H54 (cell line): ENCODE measurements around the gene IMMP2L.
A peak's percentile ranks its signal among the peaks of the same experiment; 100 is the strongest.
"Not testable (repeated sequence)": the region's sequence is repeated elsewhere in the genome, so short reads cannot be mapped to it uniquely, and the experiment has no call there.

Experiments used
- DNase-seq: peaks from one replicate; pipeline ENCODE4 v3.0.0; 2011; ENCODE audit warnings: low spot score, mixed read lengths; ENCODE audit not compliant: insufficient read length
- FAIRE-seq: peaks from 3 replicates; lab custom pipeline; 2011; peaks lifted over from hg19 to GRCh38; lab: Jason Lieb, UNC
- POLR2A ChIP-seq: IDR thresholded peaks from 2 replicates; pipeline ENCODE4 v1.6.1; 2011; ENCODE audit warnings: low read depth, mild to moderate bottlenecking, low read length

The IMMP2L gene

DNA sequence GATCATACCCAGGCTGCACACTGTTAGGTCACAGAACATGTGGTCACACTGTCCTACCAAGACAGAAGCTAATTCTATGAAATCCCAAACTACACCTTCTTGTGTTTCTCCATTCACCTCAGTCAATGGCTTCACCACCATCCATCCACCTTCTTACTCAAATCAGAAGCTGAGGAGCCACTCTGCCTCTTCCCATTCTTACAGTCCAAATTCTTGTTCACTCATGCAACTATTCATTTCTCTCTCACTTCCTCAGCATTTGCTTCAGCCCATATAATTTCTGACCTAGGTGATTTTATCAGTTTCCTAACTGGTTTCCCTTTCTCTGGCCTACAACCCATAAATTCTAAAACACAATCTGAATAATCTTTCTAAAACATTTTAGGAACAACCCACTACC lies 242.2 kb downstream of the IMMP2L start:
- DNase-seq, result no peak
- no peak for TF ChIP-seq POLR2A
- no peak for FAIRE-seq

DNA sequence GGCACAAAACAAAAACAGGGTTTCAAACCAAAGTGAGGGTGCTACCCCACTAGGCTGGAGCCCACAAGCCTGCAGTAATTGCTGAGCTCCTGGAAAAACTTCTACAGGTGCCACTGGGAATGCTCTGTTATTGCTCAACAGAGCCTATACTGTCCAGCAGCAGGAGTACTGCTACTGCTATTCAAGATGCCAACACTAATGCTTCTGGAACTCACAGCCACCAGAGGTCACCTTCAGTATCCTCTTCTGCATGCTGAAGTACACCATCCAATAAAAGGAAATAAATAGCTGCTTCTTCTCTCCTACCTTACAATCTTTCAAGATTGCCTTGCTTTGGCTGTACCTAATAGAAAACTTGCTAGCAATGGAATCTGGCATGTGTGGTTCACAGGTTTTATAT lies 249.3 kb downstream of the IMMP2L start:
- TF ChIP-seq POLR2A, result no peak
- FAIRE-seq (peak; percentile 30), DNase-seq (no peak)

- no peak for TF ChIP-seq POLR2A
These were observed 253.6 kb downstream of the IMMP2L start for GRCh38 chr7:111308691-111309090.

GRCh38 chr7:111301891-111302290 lies 260.4 kb downstream of the IMMP2L start:
- FAIRE-seq, result no peak
- no peak for DNase-seq
- no peak for TF ChIP-seq POLR2A

More at GRCh38 chr7:111308691-111309090, 253.6 kb downstream of the IMMP2L start:
- FAIRE-seq, result no peak
- no peak for DNase-seq

DNA sequence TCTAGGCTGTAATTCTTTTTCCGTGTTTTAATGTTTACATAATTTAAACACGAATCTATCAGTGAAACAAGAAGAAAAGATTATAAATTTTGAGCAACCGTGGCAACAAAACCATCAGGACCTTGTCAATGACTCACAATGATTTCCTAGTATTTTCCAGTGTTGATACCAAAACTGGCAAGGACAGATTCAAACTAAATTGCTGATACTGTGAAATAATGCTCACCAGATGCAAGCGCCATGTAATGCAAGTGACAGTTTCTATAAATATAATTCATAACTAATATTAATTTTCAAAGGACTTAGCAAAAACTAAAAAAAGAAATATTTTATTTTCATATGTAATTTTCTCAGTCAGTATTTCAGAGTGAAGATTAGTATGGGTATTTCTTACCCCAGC lies 267.8 kb downstream of the IMMP2L start:
- no peak for TF ChIP-seq POLR2A
- FAIRE-seq (no peak), DNase-seq (no peak)

GRCh38 chr7:111292026-111292470 lies 270.2 kb downstream of the IMMP2L start:
- no peak for TF ChIP-seq POLR2A
- no peak for DNase-seq
- no peak for FAIRE-seq

DNA sequence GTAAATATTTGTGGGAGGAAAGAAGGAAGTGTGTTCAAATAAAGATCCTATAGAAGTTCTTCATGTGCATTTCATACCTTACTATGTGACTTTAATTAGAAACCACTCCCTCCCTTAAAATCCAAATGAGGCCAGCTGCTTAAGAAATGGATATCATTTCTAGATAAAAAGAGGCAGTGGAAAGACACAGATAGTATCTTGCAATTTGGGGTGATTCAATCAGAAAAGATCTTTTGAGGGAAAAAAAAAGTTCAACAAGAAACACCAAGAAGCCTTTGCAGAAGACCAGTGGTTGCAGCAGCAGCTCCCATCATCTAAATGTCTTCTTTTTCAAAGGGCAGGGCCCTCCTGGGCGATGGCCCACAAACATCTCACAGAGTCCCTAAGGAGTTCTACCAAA lies 271.3 kb downstream of the IMMP2L start:
- FAIRE-seq (no peak), DNase-seq (no peak)
- no peak for TF ChIP-seq POLR2A

DNA sequence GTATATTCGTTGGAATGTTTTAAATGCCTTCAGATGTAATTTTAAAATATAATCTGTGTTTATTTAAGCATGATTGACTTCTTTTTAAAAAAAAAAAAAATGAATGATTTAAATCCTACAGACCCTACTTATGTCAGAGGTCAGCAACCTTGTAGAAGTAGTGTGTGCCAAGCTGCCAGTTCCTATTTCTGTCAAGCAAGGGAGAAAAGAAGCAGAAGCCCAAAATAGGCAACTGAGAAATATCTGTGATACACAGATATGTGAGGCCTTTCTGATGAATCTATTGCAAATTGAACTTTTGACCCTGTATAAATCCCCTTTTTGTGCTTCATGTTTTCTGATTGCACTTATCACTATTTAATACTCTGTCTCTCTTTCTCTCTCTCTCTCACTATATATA lies 271.9 kb downstream of the IMMP2L start:
- no peak for TF ChIP-seq POLR2A
- no peak for FAIRE-seq
- DNase-seq, result no peak

DNA sequence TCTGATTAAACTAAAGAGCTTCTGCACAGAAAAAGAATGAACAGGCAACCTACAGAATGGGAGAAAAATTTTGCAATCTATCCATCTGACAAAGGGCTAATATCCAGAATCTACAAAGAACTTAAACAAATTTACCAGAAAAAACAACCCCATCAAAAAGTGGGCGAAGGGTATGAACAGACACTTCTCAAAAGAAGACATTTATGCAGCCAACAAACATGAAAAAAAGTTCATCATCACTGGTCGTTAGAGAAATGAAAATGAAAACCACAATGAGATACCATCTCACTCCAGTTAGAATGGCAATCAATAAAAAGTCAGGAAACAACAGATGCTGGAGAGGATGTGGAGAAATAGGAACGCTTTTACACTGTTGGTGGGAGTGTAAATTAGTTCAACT lies 273.9 kb downstream of the IMMP2L start:
- FAIRE-seq, DNase-seq: not testable (repeated sequence)

DNA sequence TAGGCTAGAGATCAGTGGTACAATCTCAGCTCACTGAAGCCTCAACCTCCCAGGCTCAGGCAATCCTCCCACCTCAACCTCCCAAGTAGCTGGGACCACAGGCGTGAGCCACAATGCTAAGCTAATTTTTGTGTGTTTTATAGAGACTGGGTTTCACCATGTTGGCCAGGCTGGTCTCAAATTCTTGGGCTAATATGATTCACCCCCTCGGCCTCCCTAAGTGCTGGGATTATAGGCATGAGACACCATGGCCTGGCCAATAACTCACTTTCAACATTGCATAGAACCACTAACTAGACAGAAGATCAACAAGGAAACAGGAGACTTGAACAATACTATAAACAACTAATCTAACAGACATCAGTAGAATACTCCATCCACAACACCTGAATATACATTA lies 279.7 kb downstream of the IMMP2L start:
- TF ChIP-seq POLR2A, result no peak
- no peak for FAIRE-seq
- DNase-seq, result no peak

- TF ChIP-seq POLR2A, result no peak
- no peak for FAIRE-seq
- no peak for DNase-seq
These were observed 287.4 kb downstream of the IMMP2L start for GRCh38 chr7:111274857-111275256.

GRCh38 chr7:111272092-111272491 lies 290.2 kb downstream of the IMMP2L start:
- FAIRE-seq, result no peak
- no peak for DNase-seq
- no peak for TF ChIP-seq POLR2A

GRCh38 chr7:111270794-111271193 lies 291.5 kb downstream of the IMMP2L start:
- FAIRE-seq, DNase-seq: not testable (repeated sequence)

- no peak for TF ChIP-seq POLR2A
- no peak for DNase-seq
- no peak for FAIRE-seq
These were observed 293.4 kb downstream of the IMMP2L start for GRCh38 chr7:111268941-111269340.

- FAIRE-seq (no peak), DNase-seq (no peak)
- TF ChIP-seq POLR2A, result no peak
These were observed 295.7 kb downstream of the IMMP2L start for GRCh38 chr7:111266613-111267012.

DNA sequence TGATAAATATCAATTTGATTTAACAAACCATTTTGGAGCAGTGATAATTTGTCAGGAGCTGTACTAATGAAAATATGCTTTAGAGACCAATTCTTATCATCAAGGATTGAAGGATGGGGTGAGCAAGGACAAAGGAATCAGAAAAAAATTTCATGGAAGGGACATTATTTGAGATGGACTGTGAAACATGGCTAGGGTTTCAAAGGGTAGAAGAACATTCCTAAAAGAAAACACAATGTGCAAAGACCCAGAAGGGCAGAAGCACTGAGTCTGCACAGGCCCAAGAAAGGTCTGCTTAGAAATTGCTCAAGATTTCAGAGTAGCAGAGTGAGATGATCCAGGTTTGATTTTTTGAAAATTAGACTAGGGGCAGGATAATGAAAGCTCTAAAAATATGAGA lies 296.9 kb downstream of the IMMP2L start:
- FAIRE-seq, result no peak
- TF ChIP-seq POLR2A, result no peak

More for the DNA sequence above, 296.9 kb downstream of the IMMP2L start:
- no peak for DNase-seq
